HG02571 (cell line): ENCODE measurements around the gene PUDP.
"Not testable (repeated sequence)": the region's sequence is repeated elsewhere in the genome, so short reads cannot be mapped to it uniquely, and the experiment has no call there.

Experiments used
- ATAC-seq: cut with Tn5 transposase; IDR thresholded peaks from one replicate; pipeline ENCODE4 v1.9.1; 2021; ENCODE audit warnings: mild to moderate bottlenecking, moderate library complexity; ENCODE audit not compliant: unreplicated experiment

PUDP gene

DNA sequence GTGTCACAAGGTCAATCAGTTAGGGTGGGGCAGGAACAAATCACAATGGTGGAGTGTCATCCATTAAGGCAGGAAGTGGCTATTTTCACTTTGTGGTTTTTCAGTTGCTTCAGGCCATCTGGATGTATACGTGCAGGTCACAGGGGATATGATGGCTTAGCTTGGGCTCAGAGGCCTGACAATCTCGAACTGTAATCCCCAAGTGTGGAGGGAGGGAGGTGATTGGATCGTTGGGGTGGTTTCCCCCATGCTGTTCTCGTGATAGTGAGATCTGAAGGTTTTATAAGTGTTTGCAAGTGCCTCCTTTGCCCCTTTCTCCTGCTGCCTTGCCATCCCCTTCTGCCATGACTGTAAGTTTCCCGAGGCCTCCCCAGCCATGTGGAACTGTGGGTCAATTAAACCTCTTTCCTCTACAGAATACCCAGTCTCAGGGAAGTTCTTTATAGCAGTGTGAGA lies 37.1 kb downstream of the PUDP start:
- ATAC-seq, result peak; percentile 37

DNA sequence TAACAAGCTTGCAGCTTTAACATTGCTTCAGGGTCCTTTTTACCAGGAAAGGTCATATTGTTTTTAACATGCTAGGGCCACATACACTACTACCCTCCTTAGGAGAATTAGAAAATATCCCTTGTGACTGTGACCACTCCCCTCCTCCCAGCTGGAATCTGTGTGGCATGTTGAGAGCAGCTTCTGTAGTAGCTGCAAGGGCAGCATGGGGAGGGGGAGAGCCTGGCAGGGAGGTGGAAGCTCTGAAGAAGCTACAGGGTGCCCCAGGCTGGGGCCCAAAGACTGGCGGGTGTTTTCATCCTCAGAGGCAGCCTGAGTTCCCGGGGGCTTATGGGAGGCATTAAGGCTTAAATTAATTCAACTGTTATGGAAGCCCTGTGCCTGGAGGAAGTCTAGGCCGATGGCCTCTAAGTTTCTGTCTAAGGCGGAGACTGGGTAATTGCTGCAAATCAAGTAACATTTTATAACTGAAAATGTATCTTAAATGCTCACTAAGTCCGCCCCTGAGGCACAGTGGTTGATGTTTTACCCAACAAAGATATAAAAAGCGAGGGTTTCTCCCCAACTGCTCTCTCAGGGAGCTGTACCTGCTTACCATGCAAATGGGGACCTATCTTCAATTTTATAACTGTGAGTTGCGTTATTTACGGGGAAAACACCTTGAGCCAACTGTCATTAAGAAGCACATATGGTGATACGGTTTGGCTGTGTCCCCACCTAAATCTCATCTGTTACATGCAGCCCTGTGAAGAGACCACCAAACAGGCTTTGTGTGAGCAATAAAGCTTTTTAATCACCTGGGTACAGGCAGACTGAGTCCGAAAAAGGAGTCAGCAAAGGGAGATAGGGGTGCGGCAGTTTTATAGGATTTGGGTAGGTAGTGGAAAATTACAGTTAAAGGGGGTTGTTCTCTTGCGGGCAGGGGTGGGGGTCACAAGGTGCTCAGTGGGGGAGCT lies 37.8 kb downstream of the PUDP start:
- peak; percentile 74 for ATAC-seq

DNA sequence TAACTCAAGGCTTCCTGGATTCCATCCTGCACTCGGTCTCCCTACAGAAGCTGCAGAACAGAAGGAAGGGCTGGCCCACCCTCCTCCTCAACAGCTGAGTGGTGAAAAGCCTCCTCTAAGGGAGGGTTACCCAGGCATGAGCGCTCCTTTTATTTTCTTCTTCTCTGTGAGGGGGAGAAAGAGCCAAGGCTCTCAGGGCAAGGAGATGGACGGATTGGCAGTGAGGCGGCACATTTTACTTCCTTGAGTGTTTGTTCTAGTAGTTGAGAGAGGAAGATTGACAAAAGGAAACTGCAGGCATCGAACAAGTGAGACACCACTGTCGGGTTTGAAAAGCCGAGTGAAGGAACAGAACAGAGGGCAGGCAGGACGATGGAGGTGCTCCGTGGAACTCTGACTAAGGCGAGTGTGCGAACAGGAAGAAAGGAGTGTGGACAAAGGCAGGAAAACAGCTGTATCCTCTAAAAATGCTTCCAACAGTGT lies 38.9 kb downstream of the PUDP start:
- no peak for ATAC-seq

DNA sequence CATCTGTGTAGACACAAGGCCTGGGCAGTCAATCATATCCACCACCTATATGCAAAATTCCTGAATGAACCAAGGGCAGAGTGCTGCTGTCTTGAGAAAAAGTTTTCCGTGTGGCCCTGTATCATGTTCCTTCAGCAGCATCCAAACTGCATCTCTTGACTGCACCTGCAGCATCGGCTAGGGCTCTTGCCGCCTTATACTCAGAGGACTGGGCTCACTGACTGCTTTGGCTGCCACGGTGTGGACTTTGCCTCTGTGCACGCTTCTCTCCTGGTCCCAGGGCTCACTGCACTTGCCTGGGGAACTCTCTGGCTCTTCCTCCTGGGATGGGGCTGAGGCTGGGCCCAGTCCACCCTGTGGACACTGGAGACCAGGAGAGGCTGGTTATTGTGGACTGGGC lies 39.9 kb downstream of the PUDP start:
- ATAC-seq, result no peak

DNA sequence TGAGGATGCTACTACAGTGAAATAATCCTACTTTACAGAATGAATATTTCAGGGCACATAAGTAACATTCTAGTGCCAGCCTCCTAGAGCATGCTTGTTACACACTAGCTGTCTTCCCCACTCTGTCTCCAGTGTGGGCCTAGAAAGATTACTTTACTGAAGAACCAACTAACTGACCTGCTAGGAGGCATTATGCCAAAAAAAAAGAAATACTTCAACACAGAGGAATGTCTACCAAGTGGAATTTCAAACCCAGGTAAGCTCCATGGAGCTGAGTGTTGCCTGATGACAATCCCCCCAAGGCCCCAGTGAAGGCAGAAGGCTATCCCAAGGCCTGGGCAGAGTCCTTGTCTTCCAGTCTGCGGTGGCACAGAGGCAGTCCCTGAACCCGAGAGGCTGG lies 41.3 kb downstream of the PUDP start:
- no peak for ATAC-seq

DNA sequence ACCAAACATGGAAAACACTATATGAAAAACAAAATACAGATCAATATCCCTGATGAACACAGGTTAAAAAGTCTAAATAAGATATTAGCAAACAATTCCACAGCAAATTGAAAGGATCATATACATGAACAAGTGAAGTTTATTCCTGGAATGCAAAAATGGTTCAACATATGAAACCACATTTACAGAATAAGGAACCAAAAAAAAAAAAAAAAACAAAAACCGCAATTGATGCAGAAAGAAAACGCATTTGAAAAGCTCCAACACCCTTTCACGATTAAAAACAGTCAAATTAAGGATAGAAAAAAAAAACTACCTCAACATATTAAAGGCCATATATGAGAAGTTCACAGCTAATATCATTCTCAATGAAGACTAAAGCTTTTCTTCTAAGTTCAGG lies 45.8 kb downstream of the PUDP start:
- ATAC-seq, result no peak

DNA sequence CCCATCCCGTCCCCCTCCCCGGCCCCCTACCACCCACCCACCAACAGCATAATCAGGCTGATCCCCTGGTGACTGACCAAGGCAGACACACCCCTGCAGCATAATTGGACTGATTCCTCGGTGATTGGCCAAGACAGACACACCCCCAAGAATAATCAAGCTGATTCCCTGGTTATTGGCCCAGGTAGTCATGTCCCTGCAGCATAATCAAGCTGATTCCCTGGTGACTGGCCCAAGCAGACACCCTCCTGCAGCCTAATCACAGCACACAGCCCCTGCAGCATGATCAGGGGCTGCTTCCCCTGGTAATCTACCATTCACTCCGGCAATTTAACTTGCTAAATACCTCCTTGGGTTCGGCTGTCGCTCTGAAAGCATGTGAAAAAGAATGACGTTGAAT lies 47.9 kb downstream of the PUDP start:
- no peak for ATAC-seq

DNA sequence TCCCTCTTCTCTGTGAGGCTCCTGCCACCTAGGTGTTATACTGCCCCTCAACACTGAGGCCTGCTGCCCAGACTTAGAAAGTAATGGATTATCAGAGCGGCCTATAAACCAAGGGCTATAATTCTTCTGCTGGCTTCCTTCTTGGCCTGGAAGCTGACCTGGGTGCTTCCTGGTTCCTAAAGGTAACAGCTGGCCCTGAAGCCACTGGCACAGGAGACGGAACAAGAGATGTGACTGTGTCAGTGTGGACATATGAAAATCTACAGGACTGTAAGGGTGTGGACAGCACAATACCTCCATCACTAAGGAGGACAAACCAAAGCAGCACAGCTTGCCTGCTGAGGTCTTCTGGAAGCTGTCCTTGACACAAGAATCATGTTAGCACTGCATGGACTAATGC lies 52.3 kb downstream of the PUDP start:
- ATAC-seq, result not testable (repeated sequence)

DNA sequence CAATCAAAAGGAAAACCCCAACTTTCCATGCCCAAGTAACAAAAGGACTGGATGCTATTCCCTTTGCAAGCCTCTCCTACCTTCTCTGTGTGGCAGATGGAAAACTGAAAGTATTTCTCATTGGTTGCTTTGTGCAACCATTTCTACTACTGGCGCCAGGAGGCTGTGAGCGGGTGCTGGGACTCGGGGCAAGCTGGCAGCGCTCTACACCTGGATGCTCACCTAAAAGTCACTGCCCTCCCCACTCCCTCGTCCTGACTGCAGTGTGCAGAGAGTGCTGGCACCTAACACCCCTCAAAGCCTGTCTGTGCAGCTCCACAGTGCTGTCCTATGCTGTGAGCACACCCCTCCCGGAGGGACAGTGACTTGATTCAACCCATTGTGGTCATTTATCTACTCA lies 54.6 kb downstream of the PUDP start:
- no peak for ATAC-seq

DNA sequence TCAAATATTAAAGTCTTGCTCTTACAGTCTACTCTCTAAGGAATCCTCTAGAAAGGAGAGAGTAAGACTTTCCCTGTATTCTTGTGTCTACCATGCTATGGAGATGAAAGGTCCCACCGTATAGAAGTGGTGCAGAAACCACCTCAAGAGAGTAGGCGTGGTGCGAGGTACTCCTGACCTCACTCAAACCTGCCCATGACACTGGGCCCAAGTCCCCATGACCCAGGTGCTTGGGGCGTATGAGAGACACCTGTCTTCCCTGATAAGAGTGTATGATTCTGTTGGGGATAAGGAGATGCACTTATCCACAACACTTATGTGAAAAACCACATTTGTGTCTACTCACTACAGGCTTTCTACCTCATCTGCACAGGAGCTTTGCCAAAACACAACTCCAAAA lies 55.4 kb downstream of the PUDP start:
- ATAC-seq, result no peak

DNA sequence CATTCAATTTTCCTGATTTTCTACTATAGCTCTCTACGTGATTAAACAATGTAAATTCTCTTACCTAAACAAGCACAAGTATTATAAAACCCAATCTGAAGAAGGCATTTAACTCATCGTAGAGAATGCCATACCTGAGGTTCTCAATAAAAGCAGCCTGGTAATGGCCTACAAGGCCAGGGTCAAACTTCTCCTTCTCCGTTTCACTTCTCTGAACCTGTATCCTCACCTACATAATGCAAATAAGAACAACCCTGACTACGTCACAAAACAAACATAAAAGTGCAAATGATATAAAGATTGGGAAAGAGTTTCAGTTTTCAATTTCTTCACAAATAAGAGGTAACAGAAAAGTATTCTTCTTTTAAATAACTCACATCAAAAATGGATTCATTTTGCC lies 56.0 kb downstream of the PUDP start:
- no peak for ATAC-seq

DNA sequence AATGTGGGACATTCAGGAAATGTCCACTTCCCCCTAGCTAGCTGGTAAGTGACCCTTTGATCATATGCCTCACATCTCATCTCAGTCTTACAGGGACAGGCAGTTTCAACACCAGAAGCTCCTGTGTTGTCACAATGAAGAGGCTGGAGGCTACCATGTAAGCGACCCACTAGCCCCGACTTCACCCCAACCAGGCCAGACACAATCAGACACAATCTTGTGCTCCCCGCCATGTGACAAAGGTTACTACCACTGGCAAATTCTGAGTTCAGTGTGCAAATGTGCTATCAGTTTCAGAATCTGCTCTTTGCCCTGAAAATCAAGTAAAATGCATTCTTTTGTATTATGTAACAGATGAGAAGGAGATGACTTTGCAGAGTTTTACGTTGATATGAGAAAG lies 57.3 kb downstream of the PUDP start:
- ATAC-seq, result no peak

DNA sequence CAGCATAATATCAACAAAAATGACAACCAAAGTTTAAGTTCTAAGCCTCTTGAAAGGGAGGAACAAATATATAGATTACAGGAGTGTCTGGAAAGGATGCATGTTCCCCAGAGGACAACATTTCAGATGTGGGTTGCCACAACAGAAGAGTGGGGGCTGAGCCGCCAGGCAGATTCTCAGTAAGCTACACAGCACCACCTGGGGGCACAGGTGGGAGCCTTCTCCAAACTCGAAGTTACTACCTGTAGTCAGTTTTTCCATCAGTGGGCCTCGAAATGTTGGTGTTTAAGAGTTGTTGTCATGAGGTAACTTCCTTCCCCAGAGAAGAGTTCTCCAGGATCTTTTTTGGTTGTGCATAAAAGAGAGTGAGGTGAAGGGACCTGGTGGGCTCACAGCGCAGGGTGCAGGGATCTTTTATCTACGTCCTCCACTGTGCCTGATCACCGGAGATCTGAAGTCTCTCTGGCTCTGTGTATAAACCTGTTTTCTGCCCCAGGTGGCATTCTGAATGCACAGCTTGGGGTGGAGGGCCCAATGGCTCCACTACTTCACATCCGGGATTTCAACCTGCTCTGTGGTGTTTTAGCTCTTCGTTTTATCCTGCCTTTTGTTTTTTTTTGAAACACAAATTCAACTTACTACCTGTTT lies 58.9 kb downstream of the PUDP start:
- ATAC-seq, result peak; percentile 38

DNA sequence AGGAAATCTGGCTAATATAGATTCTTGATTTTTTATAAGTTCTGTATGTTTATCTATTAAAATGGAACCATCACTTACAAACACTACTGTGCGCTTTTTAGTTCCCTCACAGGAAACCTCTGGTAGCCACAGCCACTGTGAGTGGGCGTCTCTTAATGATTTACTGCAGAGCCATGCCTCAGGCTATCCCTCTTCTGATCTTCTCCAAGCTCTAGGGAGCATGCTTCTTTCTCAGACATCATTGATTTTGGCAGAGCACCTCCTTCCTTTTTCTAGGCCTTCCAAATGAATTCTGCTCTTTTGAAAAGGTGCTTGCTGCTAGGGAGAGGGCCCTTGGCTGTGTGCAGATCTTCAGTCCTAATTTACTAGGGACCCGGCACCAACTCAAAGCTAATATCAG lies 61.6 kb downstream of the PUDP start:
- peak; percentile 32 for ATAC-seq

DNA sequence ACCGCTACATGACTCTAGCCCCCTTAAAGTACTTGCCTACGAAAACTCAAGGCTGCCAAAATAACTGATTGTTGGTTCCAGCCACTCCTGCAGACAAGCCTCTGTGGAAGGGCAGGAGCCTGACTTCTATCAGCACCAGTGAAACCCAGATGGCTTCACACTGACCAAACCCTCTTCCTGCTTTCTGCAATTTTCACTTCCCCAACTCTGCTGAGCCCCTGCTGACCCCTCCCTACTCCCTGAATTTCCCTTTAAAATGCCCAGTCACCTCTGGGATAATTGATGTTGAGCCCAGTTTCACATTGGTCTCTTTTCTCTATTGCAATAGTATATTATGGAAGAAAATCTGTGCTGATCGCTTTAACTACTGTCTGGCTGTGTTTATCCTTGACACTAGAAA lies 62.1 kb downstream of the PUDP start:
- no peak for ATAC-seq

DNA sequence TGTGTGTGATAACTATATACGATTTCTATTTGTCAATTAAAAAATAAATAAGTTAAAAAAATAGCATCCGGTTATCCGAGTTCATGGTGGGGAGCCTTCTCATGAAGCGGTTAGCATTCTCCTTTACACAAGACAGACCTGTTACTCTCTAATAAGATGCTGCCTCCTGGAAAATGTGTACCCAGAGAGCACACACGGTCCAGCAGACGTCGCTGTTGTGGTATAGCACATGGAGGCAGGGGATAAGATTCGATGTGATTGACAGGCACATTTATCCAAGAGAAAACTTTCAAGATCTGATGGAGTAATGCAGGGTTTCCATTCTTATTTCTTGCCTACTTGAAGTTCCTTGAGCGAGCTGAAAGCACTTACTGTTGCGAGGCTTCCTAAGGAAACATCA lies 63.1 kb downstream of the PUDP start:
- ATAC-seq, result no peak

DNA sequence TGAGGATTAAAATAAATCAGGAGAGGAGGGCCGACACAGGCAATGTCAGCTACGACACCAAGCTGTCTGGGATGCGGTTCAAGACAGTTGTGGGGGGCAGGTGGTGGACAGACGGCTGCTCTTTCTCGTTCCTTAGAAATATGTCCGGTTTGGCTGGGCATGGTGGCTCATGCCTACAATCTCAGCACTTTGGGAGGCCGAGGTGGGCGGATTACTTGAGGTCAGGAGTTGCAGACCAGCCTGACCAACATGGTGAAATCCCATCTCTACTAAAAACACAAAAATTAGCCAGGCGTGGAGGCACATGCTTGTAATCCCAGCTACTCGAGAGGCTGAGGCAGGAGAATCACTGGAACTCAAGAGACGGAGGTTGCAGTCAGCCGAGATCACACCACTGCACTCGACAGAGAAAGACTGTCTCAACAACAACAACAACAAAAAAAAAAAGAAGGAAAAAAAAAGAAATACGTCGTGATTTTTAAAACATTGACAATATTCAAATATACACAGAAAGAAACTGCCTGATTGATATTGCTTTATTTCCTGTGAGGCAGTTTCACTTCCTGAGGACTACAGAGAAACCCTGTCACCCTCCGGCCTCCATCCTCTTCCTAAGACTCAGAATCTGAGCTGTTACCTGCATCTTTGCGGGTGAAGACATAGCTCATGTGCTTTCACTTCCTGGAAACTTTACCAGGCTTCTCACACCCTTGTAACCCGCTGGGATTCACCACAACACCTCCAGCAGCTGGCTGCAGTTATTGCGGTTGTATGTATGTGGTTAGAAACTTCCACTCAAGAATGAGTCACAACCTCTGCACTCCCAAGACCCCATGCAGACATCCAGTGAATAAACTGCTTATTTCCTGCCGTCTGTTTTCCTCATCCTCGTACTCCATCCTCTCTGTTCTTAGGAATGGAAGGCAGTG lies 64.2 kb downstream of the PUDP start:
- peak; percentile 85 for ATAC-seq

DNA sequence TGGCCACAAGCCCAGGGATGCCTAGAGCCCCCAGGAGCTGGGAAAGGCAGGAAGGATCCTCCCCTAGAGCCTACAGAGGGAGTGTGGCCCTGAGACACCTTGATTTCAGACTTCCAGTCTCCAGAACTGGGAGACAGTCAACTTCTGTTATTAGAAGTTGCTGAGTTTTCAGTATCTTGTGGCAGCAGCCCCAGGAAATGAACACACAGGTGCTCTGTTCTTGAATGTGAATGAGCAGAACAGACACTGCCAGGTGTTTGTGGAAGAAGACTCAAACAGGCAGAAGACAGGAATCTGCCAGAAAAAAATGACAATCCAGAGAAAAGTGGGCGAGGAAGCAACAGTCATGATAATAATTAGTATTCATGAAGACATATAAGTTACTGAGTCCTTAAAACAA lies 64.9 kb downstream of the PUDP start:
- no peak for ATAC-seq

DNA sequence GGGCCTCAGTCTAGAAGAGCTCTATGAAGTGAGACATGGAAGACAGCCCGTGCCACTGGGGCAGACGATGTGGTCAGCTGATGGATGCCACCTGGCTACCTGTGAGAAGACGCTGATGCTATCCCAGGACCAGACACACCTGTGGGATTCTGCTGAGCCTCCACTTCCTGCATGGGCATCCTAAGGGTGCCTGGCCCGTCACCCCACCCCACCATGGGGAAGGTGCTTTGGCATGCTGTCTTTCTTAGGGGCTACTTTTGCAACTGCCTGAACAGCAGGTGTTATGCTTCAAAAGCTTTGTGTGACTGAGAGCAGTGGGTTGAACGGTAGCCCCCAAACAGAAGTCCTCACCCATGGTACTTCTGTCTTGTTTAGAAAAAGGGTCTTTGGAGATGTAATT lies 65.4 kb downstream of the PUDP start:
- no peak for ATAC-seq

DNA sequence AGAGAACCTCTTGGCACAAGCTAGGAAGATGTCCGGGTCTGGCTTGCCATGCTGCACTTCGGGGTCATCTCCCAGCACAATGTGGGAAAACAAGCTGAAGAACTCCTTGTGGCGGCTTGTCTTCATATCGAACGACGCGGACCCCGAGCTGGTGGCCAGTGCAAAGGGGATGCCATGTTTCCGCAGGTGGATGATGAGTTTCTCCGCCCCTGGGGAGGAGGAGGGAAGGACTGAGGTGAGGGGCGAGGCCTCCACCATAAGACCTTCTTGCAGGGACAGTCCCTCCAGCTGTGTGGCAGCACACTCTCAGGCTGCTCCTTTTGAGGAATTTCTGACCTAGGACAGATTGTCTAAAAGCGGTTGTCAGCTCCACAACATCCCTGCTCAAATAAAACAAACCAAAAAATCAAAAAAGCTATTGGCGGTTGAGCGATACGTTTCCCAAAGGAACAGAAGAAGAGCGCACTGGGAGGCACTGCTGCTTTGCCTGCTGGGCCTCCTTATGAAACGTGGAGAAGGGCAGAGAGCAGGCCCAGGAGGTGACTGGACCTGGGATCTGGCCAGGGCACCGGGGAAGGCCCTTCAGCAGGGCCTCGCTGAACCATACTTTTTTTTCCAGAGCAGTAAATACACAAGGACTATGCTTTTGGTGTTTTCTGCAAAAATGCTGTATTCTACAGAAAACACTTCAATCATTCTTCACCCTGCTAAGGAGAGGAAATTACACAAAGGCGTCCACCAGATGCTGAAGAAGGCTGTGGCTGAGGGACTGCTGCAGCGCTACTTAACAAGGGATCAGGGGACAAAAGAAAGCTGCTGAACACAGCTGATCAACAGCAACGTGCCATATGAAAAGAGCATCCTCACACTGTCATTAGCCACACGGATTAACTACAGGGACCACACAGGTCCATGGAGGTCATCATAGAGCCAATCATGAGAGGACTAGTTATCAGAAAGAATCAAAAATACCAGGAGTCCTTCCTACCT lies 70.4 kb downstream of the PUDP start:
- ATAC-seq, result no peak
